ENCODE results near the gene ARMC9. TPM values are rescaled to one million over a fixed set of nuclear protein-coding genes. Genes with fewer than 3 reads are reported as not detected.

The ARMC9 gene
- total and polyA plus RNA-seq, 2 experiments from 2014 or later = 15.1 to 17.3 TPM

GRCh38 chr2:231391981-231392380, 193.6 kb downstream of the ARMC9 start:
- DNase-seq = no peak
- WGBS, 2 experiments (ENCODE audit: low coverage in 1 of 2, low lambda C conversion rate in 2 of 2, missing lambda C conversion rate in 2 of 2) = 62 to 64% methylated on average over 7 of the region's 7 CpGs
- Histone ChIP-seq H4K20me1 (ENCODE audit: insufficient read depth) (no peaks in the 10 kb centered on the region), H3K4me1 (ENCODE audit: insufficient read depth) (peaks cover under 1% of the 10 kb centered on the region), H3K9me3 (ENCODE audit: low read depth) (no peaks in the 10 kb centered on the region), H3K27ac (no peak overlapping the region), H3K9me2 (ENCODE audit: insufficient read depth) (no peaks in the 10 kb centered on the region), H3K9ac (no peak overlapping the region), H3K4me3 (no peak overlapping the region), H3F3A (ENCODE audit: insufficient read depth) (peaks cover 2% of the 10 kb centered on the region; the same call in 1 of the 2 replicates), H3K79me2 (ENCODE audit: insufficient read depth) (no peaks in the 10 kb centered on the region), H3K27me3 (replicated peaks; ENCODE audit: insufficient read depth) (peaks cover 20% of the 10 kb centered on the region; the same call in 1 of the 2 replicates), H3K4me2 (ENCODE audit: unreplicated experiment) (no peak overlapping the region), H3K36me3 (ENCODE audit: low read depth) (no peaks in the 10 kb centered on the region), H2AFZ (no peak overlapping the region)
- TF ChIP-seq EZH2phosphoT487 (IDR thresholded peaks at IDR 0.05; ENCODE audit: insufficient read depth, low read depth) (no peak), EZH2 (IDR thresholded peaks at IDR 0.05; ENCODE audit: insufficient read depth, poor library complexity, severe bottlenecking) (no peak)
- in situ Hi-C loops (cut with MboI) = no loop called here

DNA sequence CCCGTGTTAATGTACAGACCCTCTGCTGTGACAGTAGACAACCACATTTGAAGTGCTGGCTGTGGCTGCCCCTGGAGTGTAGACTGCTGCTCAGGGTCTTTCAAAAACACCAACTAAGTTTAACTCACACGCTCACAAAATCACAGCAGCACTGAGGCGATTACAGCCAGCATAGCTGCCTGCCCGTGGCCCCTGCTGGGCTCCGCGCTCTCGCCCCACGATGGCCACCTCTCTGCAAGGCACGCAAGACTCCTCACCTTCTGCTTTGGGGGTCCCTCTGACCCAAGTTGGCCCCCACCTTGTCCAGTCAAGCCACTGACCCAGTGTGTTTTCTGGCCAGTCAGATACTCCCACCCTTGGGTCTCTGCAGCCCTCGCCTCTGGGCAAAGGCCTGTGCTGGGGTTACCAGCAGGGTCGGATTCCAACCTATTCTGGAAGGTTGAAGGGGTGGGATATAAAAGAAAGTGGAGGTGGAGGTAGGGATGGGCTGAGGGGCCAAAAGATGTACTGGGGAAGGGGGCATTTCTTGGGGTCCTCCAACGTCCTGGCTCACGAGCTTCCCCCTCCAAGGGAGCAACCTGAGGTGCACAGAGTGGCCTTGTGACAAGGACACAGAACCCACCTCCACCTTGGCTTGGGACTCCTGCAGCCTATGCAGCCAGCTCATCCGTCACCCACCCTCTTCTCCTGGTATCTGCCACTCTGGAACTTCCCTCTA, 194.2 kb downstream of the ARMC9 start:
- WGBS, 2 experiments (ENCODE audit: low coverage in 1 of 2, low lambda C conversion rate in 2 of 2, missing lambda C conversion rate in 2 of 2) = 79 to 84% methylated on average over 14 of the region's 14 CpGs
- H3K9me2 ChIP-seq (ENCODE audit: insufficient read depth) = no peaks in the 10 kb centered on the region
- no peaks in the 10 kb centered on the region for H3K4me1 ChIP-seq (ENCODE audit: insufficient read depth)
- no peak for DNase-seq
- H3K4me3 ChIP-seq = no peak overlapping the region
- no peak overlapping the region for H2AFZ ChIP-seq
- TF ChIP-seq EZH2 (IDR thresholded peaks at IDR 0.05; ENCODE audit: insufficient read depth, poor library complexity, severe bottlenecking) = no peak
- TF ChIP-seq EZH2phosphoT487 (IDR thresholded peaks at IDR 0.05; ENCODE audit: insufficient read depth, low read depth) = no peak
- no peak overlapping the region for H3K27ac ChIP-seq
- peaks cover 20% of the 10 kb centered on the region; the same call in 1 of the 2 replicates for H3K27me3 ChIP-seq (replicated peaks; ENCODE audit: insufficient read depth)
- no peaks in the 10 kb centered on the region for H3F3A ChIP-seq (ENCODE audit: insufficient read depth)
- H4K20me1 ChIP-seq (ENCODE audit: insufficient read depth) = no peaks in the 10 kb centered on the region
- no peaks in the 10 kb centered on the region for H3K36me3 ChIP-seq (ENCODE audit: low read depth)
- in situ Hi-C loops (cut with MboI) = no loop called here
- no peak overlapping the region for H3K9ac ChIP-seq
- no peak overlapping the region for H3K4me2 ChIP-seq (ENCODE audit: unreplicated experiment)
- no peaks in the 10 kb centered on the region for H3K79me2 ChIP-seq (ENCODE audit: insufficient read depth)
- no peaks in the 10 kb centered on the region for H3K9me3 ChIP-seq (ENCODE audit: low read depth)

DNA sequence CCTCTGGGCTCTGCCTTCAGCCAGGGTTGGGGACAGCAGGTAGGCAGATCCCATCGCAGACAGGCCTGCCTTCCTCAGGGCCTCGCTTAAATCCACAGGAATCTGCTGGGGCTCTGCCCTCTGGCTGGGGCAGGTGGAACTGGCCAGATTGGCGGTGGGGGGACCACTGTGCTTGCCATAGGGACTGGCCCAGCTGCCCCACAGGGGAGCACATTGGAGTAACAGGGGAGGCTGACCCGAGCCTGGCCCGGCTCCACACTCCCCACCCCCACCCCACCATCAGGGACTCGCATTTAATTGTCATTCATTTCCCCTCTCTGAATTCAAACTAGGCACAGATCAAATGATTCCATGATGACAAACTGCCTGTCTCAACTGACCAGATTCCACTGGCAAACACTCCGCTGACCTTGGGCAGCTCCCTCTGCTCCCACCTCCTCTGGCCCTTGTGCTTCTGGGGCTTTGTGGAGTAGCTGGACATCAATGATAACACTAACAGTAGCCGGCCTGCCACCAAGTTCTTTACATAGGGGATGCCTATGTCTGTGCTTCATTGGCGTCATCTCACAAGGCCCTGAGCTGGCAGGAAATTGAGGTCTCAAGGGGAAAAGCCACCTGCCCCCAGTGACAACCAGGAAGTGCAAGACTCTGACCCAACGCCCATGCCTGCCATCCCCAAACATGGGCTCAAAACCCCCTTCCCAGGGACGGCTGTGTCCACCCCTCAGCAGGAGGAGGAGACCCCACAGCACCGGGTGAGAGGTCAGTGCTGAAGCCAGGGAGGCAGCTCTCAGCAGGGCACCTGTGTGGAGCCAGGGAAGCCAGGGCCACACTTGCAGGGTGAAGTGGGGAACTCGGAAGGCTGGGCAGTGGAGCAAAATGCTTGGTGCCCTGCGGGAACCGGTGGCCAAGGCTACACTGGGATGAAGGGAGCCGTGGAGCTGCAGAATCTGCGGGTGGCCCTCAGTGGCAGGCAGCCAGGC, 195.0 kb downstream of the ARMC9 start:
- in situ Hi-C loops (cut with MboI) = no loop called here
- Histone ChIP-seq H3K27ac (no peak overlapping the region), H3K9me2 (ENCODE audit: insufficient read depth) (no peaks in the 10 kb centered on the region), H4K20me1 (ENCODE audit: insufficient read depth) (no peaks in the 10 kb centered on the region), H3K4me3 (no peak overlapping the region), H3K9me3 (ENCODE audit: low read depth) (no peaks in the 10 kb centered on the region), H3K9ac (no peak overlapping the region), H2AFZ (no peak overlapping the region), H3K79me2 (ENCODE audit: insufficient read depth) (no peaks in the 10 kb centered on the region), H3K4me1 (ENCODE audit: insufficient read depth) (no peaks in the 10 kb centered on the region), H3K27me3 (replicated peaks; ENCODE audit: insufficient read depth) (peaks cover 20% of the 10 kb centered on the region; the same call in 1 of the 2 replicates), H3K36me3 (ENCODE audit: low read depth) (no peaks in the 10 kb centered on the region), H3K4me2 (ENCODE audit: unreplicated experiment) (no peak overlapping the region), H3F3A (ENCODE audit: insufficient read depth) (no peaks in the 10 kb centered on the region)
- no peak for DNase-seq
- 81 to 84% methylated on average over 17 of the region's 17 CpGs for WGBS, 2 experiments (ENCODE audit: low coverage in 1 of 2, low lambda C conversion rate in 2 of 2, missing lambda C conversion rate in 2 of 2)
- no peak for TF ChIP-seq EZH2 (IDR thresholded peaks at IDR 0.05; ENCODE audit: insufficient read depth, poor library complexity, severe bottlenecking)
- TF ChIP-seq EZH2phosphoT487 (IDR thresholded peaks at IDR 0.05; ENCODE audit: insufficient read depth, low read depth) = no peak
